GM19397 (cell line): ENCODE measurements around the gene UNC13C.
A peak's percentile ranks its signal among the peaks of the same experiment; 100 is the strongest.

Experiments used
- ATAC-seq: cut with Tn5 transposase; IDR thresholded peaks from one replicate; pipeline ENCODE4 v1.9.1; 2021; ENCODE audit warnings: mild to moderate bottlenecking, moderate library complexity; ENCODE audit not compliant: unreplicated experiment

Gene UNC13C

DNA sequence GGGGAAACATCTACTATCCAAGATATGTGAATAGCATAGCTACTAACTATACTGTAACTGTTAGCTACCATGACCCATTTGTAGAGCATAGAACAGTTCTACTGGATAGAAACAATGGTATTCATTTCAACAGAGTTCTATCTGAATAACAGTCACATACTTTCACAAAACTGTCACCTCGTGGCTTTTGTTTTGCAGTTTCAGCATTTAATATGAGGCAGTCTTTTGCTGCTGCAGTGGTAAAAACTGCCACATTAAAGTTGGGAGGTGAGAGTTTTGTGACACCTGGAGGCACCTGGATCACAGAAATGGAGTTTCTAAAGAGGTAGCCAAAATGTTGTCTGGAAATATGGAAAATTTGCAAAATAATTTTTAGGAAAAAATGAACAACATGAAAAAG, 578.0 kb downstream of the UNC13C start:
- no peak for ATAC-seq

DNA sequence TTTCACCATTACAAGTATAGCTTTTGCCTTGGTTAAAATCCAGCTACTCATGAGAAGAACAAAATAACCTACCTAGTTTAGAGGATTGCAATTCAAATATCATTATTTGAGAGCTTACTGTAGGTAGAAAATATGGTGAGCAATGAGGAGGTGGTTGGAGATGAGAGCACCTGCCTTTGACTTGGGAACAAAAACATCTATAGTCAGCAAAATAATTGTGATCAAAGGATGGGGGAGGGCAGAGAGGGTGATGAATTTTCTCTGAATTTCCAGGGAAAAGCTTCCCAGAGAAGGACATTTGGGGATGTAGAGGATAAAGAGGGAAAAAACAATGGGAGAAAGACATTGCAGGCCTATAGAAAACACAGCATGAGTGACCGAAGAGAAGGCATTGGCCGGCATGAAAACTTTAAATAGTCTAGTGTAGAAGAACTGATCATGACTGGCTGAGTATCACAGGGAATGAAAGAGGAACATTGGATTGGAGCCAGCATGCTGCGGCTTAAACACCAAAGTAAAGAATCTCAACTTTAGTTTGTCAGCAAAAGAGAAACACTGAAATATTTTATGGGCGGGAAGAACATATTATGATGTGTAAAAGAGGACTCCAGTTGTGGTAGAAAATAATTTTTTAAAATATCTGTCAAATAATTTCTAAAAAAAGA, 581.3 kb downstream of the UNC13C start:
- no peak for ATAC-seq

DNA sequence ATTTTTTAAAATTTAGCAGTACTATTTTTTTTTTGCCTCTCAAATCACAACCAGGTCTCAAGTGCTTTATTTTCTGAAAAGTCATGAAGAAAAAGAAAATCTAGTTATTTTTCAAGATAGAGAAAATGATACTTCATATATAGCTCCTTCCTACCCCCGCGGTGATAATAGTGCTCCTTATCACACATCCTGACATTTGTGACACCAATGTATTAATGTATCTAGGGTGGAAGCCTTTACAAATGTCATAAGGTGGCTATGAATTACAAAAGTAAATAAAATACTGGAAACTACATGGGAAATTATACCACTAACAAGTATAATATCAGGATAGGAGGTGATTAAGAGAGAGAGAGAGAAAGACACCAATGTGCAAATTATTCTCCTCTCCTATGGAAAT, 582.2 kb downstream of the UNC13C start:
- ATAC-seq, result no peak

DNA sequence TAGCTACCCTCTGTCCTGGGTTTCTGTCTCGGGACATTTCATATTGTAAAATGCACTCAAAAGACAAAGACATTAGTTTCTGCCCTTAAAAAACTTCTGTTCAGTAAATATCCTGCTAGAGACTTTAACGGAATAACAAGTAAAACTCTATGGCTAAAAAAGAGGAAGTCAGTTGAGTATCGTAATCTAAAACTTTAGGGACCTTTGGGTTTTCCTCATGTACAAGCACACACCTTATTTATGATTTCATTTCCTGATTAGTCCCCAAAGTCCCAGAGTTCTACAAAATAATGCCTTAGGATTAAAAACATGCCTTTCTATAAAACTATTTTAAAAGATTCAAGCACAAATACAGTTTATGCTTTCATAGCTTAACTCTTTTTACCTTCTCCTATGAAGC, 585.9 kb downstream of the UNC13C start:
- ATAC-seq, result no peak

DNA sequence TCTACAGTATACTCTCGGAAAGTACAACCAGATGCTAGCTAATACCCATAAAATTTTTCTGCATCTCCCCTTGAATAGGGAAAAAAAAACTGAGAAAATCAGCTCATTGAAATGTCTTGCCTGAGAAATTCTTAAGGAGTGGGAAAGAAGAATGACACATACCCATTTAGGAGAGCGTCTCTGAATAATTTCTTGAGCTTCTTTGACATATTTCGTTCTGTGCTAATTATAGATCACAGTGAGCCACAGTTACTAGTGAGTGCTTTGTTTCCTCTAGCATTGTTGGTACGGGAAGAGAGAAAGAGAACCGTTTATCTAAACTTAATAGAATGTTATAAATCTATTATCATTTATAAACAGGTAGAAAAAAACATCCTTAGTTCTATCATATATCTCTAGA, 588.4 kb downstream of the UNC13C start:
- no peak for ATAC-seq

DNA sequence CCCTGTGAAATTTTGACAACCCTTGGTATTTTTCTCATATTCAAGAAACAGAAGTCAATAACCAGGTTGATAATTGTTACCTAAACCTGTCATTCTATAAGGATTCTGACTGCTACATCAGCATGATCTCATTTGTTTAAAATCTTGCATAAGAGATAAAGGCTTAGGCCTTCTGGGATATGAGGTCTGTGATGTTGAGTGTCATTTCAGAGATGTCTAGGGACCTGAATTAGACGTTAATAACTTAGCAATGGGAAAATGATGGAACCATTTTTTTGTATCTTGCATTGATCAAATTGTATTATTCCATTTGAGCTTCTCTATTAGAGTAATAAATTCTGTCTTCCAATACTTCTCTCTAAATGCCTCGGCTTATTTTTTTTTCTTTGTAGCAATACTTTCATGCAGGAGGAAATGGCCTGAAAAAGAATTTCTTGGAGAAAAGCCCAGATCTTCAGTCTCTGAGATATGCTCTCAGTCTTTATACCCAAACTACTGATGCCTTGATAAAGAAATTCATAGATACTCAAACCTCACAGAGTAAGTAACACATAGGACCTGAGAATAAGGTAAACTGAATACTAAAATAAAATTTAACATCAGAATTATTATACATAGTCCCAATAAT, 589.3 kb downstream of the UNC13C start:
- no peak for ATAC-seq

DNA sequence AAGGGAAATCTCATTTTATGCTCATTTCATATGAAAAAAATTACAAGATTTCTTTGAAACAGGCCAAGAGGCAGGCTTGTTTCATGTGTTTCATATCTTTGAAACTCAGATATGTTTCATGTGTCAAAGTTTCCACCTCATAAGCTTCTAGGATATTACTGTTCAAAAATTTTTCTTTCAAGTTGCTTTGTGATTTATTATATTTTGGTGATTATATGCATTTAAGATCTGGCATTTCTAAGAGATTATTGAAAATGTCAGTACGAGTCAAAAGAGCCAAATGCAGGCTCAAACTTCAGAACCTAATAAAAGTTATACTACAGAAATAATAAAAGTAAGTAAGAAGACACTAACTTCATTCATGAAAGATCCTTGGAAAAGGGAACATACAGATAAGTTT, 590.1 kb downstream of the UNC13C start:
- no peak for ATAC-seq

DNA sequence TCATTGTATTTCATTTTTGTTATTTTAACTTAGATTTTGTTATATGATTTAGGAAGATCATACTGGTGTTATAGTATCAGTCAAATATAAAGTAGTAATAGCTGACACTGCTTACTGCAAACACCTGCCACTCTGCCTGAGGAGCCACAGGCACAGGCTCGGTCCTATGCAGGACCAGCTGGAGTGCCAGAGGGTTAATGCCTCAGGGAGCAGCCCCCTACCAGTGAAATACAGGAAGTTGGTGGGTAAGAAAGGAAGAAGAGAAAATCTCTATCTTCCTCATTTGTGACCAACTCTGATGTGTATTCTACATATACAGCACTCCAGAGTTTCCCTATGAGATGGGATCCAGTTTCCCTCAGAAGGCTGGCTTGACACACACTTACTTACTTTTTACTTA, 593.3 kb downstream of the UNC13C start:
- ATAC-seq, result no peak

DNA sequence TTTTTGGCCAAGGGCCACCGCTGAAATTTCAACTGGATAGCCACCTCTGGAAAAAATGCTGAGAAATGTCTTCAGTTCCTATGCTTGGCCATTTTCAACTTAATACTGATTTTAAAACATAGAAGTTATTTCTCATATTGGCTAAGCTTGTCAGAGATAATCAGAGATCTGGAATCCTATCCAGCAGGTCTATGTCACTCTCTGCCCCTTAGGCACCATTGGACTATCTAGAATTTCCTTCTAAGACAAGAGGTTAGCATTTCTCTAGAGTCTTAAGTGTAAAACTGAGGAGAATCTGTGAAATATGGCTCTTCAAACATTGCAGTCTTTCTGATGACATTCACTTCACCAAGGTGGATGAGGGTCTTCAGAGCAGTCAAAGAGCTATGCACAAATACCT, 597.3 kb downstream of the UNC13C start:
- no peak for ATAC-seq

DNA sequence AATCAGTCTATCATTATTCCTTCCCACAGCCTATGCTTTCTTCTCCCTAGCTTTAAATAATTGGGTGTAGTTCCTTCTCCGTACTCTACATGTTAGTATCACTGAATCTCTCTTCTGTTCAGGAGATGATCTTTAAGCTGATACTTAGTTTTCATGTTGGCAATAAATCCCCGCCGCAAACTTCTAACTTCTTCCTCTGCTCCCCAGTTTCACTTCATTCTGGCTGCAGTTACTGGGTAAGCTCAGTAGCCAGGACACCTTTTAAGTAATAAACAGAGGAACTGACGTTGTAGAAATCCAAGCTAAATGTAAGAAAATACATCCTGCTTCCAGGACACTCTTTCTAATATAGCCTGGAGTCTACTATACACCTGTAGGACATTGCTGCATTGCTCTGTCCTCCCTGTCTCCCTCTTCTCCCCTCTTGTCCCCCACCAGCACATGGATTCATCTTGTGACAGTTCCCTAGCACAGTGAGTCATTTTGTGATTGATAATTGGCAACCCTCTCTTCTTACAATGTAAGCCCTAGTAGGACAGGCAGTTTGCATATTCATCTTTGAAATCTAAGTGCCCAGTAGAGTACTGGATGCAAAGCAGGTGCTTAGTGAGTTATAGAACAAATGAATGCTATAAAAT, 598.2 kb downstream of the UNC13C start:
- no peak for ATAC-seq

DNA sequence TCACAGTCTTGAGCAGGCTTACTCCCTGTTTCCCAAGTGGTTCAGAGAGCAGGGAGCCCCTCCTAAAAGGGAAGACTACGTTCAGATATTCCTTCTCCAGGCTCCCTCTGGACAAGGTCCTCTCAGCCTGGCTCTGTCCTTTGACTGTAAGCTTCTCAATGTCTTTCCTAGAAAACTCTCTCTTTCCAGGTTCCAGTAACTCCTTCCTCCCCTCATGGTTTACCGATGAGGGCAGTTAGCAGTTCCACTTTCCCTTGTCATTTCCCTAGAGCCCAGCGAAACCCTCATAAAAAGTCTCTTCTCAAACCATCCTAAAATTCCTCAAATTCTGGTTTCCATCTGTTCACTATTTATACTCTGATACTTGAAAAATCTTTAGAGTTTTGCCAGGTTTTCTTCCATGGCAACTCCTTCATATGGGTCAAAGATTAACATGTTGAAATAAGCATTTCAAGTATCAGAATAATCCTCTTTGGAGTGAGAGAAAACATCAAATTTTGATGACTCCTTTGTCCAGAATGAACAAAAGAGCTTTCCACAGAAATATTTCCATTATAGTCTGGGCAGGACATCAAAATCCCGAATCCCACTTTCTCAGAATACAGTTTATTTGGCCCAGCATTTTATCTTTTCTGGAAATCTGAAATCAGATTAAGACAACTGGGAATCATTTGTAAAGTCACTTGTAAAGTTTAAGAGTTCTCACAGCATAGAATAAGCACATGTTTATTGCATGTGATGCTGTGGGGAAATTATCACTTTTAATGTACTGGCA, 599.4 kb downstream of the UNC13C start:
- no peak for ATAC-seq

DNA sequence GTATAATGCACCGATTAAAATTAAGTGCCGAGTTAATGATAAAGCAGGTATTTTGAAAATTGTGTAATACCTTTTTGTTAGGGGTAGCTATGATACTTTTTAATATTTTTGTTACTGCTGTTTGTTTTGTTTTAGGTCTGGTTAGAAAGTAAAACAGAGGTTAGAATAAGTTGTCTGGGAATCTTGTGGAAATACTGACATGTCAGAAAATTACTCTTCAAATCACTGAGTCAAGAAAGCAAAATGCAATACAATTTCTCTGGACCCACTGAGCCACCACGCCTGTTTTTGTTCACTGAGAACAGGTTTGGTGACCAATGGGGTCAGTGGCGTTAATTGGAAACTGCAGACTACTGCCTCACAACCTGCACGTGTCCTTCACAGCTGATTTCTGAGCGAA, 601.6 kb downstream of the UNC13C start:
- ATAC-seq, result no peak

DNA sequence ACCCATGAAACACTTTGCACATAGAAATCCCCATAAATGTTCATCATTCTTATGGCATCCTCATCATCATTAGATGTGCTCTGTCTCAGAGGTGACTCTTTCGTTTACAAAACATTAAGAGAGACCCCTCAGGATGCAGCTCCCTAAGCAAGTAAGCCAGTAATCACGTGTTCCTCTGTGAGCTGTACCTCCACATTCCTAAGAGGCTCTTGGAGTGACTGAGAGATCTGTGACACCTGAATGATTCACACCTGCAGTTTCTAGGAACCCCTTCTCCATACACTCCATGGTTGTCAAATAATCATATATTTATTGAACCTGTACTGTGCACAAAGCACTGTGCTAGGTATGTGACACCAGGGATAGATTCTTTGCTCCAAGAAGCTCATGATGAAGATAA, 602.4 kb downstream of the UNC13C start:
- no peak for ATAC-seq

DNA sequence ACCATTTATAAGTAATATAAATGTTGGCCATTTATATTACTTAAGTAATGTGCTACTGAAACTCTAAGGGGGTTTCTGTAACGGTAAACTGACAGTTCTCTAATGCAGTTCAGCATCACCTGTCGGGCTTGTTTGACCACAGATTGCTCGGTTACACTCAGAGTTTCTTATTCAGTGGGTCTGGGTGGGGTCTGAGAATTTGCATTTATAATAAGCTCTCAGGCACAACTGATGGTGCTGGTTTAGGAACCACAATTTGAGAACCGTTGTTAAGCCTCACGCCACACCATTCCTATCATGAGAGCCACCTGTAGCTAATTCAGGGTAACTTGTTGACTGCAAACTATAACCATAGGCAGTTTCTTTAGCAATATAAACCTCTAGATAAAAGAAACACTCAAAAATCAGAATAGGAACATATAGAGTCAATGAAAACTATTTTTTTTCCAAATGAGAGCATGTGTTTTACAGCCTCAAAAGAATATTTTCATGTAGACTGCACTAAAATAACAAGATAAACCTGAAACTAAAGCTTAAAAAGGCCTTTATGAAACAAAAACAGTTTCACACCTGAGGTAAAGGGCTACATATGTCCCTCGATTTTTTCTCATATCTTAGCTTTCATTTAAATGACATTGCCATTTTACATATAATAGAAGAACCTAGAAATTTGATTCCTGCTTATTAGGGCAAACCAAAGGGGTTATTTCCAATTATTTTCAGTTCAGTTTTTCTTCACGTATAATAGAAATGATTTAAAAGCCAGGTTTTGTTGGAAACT, 604.8 kb downstream of the UNC13C start:
- ATAC-seq, result peak; percentile 62

DNA sequence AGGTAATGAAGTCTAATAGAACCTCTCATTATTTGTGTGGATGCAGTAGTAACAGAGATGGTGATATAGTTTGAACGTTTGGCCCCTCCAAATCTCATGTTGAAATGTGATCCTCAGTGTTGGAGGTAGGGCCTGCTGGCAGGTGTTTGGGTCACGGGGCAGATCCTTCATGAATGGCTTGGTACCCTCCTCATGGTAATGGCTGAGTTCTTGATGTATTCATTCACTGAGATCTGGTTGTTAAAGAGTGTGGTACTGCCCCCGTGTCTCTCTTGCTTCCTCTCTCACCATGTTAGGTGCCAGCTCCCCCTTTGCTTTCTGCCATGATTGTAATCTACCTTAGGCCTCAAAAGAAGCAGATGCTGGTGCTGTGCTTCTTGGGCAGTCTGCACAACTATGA, 606.8 kb downstream of the UNC13C start:
- no peak for ATAC-seq

DNA sequence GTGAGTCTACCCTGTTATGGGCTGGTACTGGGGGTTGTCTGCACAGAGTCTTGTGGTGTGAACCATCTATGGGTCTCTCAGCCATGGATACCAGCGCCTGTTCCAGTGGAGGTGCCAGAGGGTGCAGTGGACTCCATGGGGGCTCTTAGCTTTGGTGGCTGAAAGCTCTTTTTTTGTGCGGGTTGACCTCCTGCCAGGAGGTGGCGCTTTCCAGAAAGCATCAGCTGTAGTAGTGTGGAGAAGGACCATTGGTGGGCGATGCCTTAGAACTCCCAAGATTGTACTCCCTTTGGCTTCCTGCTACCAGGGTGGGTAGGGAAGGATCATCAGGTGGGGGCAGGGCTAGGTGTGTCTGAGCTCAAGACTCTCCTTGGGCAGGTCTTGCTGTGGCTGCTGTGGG, 615.9 kb downstream of the UNC13C start:
- no peak for ATAC-seq

DNA sequence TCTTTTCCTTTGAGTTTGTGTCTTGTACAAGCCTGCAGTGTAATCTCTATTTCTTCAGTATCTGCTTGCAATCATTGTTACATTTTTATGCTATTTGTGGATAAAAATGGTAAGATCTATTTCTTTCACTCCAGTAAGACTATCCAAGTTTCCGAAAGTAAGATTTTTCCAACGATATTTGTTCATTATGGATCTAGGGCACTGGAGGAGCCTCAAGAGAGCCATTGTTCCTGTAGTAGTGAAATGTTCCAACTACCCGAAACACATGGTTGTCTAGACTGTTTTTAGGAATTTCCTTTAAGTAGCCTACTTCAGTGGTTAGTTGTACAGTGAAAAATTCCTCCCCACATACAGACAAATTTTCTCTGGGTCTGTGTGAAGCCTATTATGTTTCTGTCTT, 621.1 kb downstream of the UNC13C start:
- ATAC-seq, result no peak

DNA sequence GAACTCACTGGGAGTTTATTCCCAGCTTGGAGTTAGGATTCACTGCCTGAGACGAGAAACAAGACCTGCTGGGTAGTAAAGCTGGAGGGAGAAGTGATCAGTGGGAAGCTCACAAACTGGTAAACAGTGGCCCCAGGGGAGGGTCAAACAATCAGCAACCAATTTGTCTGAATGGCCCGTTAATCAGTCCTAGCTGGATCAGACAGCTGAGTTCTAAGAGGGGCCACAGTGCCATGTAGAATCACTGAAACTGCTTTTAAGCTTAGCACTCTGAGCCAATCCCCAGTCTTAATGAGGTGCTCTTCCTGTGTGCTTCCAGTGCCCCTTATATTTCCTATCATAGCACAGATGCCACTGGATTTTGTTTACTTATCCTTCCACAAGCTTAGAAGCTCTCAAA, 626.8 kb downstream of the UNC13C start:
- ATAC-seq, result no peak

DNA sequence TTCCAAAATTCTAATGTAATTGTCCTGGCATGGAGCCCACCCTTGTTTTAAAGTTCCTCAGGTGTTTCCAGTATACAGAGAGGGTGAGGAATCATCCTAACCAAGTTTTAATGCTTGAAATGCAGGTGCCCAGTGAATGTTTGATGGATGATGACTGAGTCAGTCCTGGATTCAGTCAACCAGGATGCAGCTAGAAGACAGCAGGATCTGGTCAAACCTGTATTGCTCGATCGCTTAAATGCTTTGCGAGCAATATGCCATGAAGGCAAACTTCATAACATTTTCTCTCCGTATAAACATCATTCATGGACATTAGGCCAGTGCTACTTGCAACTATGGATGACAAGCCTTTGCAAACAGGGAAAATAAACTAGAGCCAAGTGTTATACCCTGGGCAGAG, 627.3 kb downstream of the UNC13C start:
- no peak for ATAC-seq

DNA sequence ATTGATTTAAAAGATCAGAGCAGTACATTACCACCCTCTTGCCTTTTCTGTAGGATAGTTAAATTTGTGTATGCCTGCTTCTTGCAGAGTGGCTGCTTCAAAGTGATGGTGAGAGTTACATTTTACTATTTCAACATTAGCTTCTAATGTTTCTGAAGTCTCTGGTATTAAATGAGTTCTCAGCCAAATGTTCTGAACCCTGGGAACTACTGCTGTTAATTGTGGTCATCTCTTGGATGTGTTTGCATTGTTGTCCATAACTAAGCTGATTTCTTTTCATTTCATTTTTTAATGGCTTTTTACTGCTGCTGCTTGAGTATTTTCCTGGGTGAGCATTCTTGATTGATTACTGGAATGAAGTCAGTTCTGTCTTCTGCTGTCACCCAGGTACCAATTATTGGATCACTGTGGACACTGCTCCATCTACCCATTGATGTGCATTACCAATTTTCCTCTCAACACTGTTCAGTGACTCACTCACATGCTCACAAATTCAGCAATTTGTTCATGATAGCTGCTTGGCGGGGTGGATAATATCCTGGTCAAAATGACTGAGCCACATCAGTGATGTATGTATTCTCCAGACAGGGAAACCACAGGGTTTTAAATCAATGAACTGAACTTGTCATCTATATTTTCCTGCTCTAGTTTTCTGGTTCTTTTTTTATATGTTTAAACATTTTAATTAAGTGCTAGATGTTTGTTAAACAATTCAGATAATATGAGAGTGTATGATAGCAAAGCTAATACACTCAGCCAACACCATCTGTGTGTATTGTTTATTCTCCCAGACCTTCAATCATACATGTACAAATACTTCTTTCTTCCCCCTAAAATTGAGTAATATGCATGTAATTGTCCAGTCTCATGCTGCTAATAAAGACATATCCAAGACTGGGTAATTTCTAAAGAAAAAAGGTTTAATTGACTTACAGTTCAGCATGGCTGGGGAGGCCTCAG, 630.9 kb downstream of the UNC13C start:
- no peak for ATAC-seq
